Measurements from ENCODE around the gene MINDY2.
"Not testable (repeated sequence)": the region's sequence is repeated elsewhere in the genome, so short reads cannot be mapped to it uniquely, and the experiment has no call there.

MINDY2 gene

DNA sequence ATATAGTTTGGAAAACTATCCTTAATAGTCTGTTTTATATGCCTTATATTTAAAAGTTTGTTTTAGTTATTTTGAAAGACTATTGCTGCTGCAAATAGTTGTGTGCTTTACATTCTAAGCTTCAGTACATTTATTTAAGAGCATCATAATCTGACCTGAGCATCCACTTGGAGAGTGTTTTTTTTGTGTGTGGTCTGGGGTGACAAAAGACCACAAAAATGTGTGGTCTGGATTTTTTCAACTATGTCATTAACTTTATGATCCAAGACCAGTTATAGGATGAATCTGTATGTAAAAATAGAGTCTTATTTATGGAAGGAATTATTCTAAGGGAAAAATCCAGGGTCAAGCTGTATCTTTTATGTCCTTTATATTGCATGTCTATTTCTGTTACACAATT lies 85.0 kb downstream of the MINDY2 start:
- no peak overlapping the region for H3K18ac ChIP-seq (ENCODE audit: low read depth in 1 of 2, low read length in 2 of 2)
- peak; percentile 50 for DNase-seq

DNA sequence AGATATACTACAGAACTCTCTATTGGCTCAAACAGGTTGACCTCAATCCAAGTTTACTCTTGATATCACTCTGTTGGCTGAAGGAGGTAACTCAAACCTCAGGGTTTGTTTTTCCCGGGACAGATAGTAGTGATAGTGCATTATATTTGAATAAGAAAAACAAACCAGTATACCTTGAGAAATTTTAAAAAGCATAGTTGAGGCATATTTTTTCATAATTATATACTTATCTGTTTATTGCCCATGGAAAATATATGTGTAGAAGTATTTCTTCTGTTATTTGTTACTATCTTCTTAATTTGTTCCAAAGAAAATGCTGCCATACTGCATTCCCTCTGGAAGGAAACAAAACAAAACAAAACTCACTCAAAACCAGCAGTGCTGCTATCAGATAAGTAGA lies 85.5 kb downstream of the MINDY2 start:
- H3K4me1 ChIP-seq (ENCODE audit: control insufficient read depth, insufficient read depth, low read depth, low read length); H3K18ac ChIP-seq (ENCODE audit: low read depth in 1 of 2, low read length in 2 of 2); H3K4me3 ChIP-seq (ENCODE audit: insufficient read depth in 1 of 2, low read depth in 1 of 2, low read length in 2 of 2); H2BK120ac ChIP-seq (ENCODE audit: low read depth, low read length); H3K4me2 ChIP-seq (ENCODE audit: low read length, poor library complexity, severe bottlenecking); H2BK15ac ChIP-seq (ENCODE audit: low read depth, poor library complexity, severe bottlenecking); H2AFZ ChIP-seq (ENCODE audit: low read depth, low read length); DNase-seq; H3K79me1 ChIP-seq (replicated peaks; ENCODE audit: low read length, poor library complexity, severe bottlenecking); H4K8ac ChIP-seq (ENCODE audit: low read length); H4K91ac ChIP-seq (ENCODE audit: low read length); H2BK12ac ChIP-seq (ENCODE audit: low read length in 2 of 2); H3K14ac ChIP-seq (ENCODE audit: low read length in 2 of 2); H3K23ac ChIP-seq (ENCODE audit: low read length in 2 of 2); H3K27ac ChIP-seq (ENCODE audit: low read length, poor library complexity, severe bottlenecking); H2AK5ac ChIP-seq (ENCODE audit: low read length, severe bottlenecking); H3K9ac ChIP-seq (ENCODE audit: low read length); H2BK5ac ChIP-seq (ENCODE audit: low read depth, low read length, poor library complexity, severe bottlenecking); H3K9me3 ChIP-seq (ENCODE audit: control insufficient read depth, low read length); H3K27me3 ChIP-seq (ENCODE audit: control insufficient read depth in 1 of 2, insufficient read depth in 1 of 2, low read length in 2 of 2); H3K4ac ChIP-seq (ENCODE audit: low read depth in 1 of 2, low read length in 2 of 2): not testable (repeated sequence)
- no CpG with 5 or more reads among the region's 1 CpG for WGBS
- H3K36me3 ChIP-seq (ENCODE audit: control insufficient read depth in 1 of 2, insufficient read depth in 2 of 2, low read depth in 1 of 2, low read length in 2 of 2) = peaks cover 2 to 31% of the 10 kb centered on the region in 2 experiments

More for the DNA sequence above, 85.0 kb downstream of the MINDY2 start:
- H3K27ac ChIP-seq (ENCODE audit: low read length, poor library complexity, severe bottlenecking) = no peak overlapping the region
- H3K4me2 ChIP-seq (ENCODE audit: low read length, poor library complexity, severe bottlenecking) = no peak overlapping the region
- no peak overlapping the region for H3K14ac ChIP-seq (ENCODE audit: low read length in 2 of 2)
- no peak overlapping the region for H3K9ac ChIP-seq (ENCODE audit: low read length)
- H3K27me3 ChIP-seq (ENCODE audit: control insufficient read depth in 1 of 2, insufficient read depth in 1 of 2, low read length in 2 of 2) = no peaks in the 10 kb centered on the region
- H2BK15ac ChIP-seq (ENCODE audit: low read depth, poor library complexity, severe bottlenecking) = no peak overlapping the region
- H3K79me1 ChIP-seq (replicated peaks; ENCODE audit: low read length, poor library complexity, severe bottlenecking) = no peaks in the 10 kb centered on the region
- no peak overlapping the region for H3K4ac ChIP-seq (ENCODE audit: low read depth in 1 of 2, low read length in 2 of 2)
- H3K4me1 ChIP-seq (ENCODE audit: control insufficient read depth, insufficient read depth, low read depth, low read length) = peaks cover 1% of the 10 kb centered on the region
- H2BK12ac ChIP-seq (ENCODE audit: low read length in 2 of 2) = no peak overlapping the region
- no peaks in the 10 kb centered on the region for H3K9me3 ChIP-seq (ENCODE audit: control insufficient read depth, low read length)
- no peak overlapping the region for H2AFZ ChIP-seq (ENCODE audit: low read depth, low read length)
- no peak overlapping the region for H2BK120ac ChIP-seq (ENCODE audit: low read depth, low read length)
- no peak overlapping the region for H4K91ac ChIP-seq (ENCODE audit: low read length)
- H3K4me3 ChIP-seq (ENCODE audit: insufficient read depth in 1 of 2, low read depth in 1 of 2, low read length in 2 of 2) = no peak overlapping the region
- H3K23ac ChIP-seq (ENCODE audit: low read length in 2 of 2) = no peak overlapping the region
- no peak overlapping the region for H2BK5ac ChIP-seq (ENCODE audit: low read depth, low read length, poor library complexity, severe bottlenecking)
- peaks cover 2 to 34% of the 10 kb centered on the region in 2 experiments for H3K36me3 ChIP-seq (ENCODE audit: control insufficient read depth in 1 of 2, insufficient read depth in 2 of 2, low read depth in 1 of 2, low read length in 2 of 2)
- H2AK5ac ChIP-seq (ENCODE audit: low read length, severe bottlenecking) = no peak overlapping the region
- H4K8ac ChIP-seq (ENCODE audit: low read length) = no peak overlapping the region

DNA sequence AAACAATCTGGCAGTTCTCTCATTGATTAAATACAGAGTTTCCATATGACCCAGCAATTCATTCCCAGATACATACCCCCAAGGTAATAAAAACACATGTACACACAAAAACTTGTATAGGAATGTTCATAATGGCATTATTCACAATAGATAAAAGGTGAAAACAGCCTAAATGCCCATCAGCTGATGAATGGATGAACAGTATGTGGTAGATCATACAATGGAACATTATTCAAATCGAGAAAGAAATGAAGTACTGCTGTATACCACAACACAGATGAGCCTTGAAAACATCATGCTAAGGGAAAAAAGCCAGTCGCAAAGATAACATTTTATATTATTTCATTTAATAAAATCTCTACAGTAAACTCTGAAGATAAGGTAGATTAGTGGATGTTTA lies 91.2 kb downstream of the MINDY2 start:
- no peak overlapping the region for H3K4me3 ChIP-seq (ENCODE audit: insufficient read depth in 1 of 2, low read depth in 1 of 2, low read length in 2 of 2)
- H3K4me2 ChIP-seq (ENCODE audit: low read length, poor library complexity, severe bottlenecking) = no peak overlapping the region
- no peak overlapping the region for H3K9ac ChIP-seq (ENCODE audit: low read length)
- no peak overlapping the region for H4K91ac ChIP-seq (ENCODE audit: low read length)
- H3K4ac ChIP-seq (ENCODE audit: low read depth in 1 of 2, low read length in 2 of 2) = no peak overlapping the region
- no peaks in the 10 kb centered on the region for H3K9me3 ChIP-seq (ENCODE audit: control insufficient read depth, low read length)
- H3K79me1 ChIP-seq (replicated peaks; ENCODE audit: low read length, poor library complexity, severe bottlenecking) = no peaks in the 10 kb centered on the region
- no peak overlapping the region for H2AFZ ChIP-seq (ENCODE audit: low read depth, low read length)
- no peak overlapping the region for H4K8ac ChIP-seq (ENCODE audit: low read length)
- no peak overlapping the region for H3K18ac ChIP-seq (ENCODE audit: low read depth in 1 of 2, low read length in 2 of 2)
- H2AK5ac ChIP-seq (ENCODE audit: low read length, severe bottlenecking) = no peak overlapping the region
- H3K27me3 ChIP-seq (ENCODE audit: control insufficient read depth in 1 of 2, insufficient read depth in 1 of 2, low read length in 2 of 2) = no peaks in the 10 kb centered on the region
- no peak overlapping the region for H2BK5ac ChIP-seq (ENCODE audit: low read depth, low read length, poor library complexity, severe bottlenecking)
- H3K27ac ChIP-seq (ENCODE audit: low read length, poor library complexity, severe bottlenecking) = no peak overlapping the region
- no peak overlapping the region for H2BK15ac ChIP-seq (ENCODE audit: low read depth, poor library complexity, severe bottlenecking)
- no peak overlapping the region for H3K23ac ChIP-seq (ENCODE audit: low read length in 2 of 2)
- no CpG with 5 or more reads among the region's 2 CpGs for WGBS
- no peak overlapping the region for H3K14ac ChIP-seq (ENCODE audit: low read length in 2 of 2)
- DNase-seq = no peak
- H3K4me1 ChIP-seq (ENCODE audit: control insufficient read depth, insufficient read depth, low read depth, low read length) = no peaks in the 10 kb centered on the region
- H2BK120ac ChIP-seq (ENCODE audit: low read depth, low read length) = no peak overlapping the region
- H3K36me3 ChIP-seq (ENCODE audit: control insufficient read depth in 1 of 2, insufficient read depth in 2 of 2, low read depth in 1 of 2, low read length in 2 of 2) = peaks cover 0 to 7% of the 10 kb centered on the region in 2 experiments
- no peak overlapping the region for H2BK12ac ChIP-seq (ENCODE audit: low read length in 2 of 2)

DNA sequence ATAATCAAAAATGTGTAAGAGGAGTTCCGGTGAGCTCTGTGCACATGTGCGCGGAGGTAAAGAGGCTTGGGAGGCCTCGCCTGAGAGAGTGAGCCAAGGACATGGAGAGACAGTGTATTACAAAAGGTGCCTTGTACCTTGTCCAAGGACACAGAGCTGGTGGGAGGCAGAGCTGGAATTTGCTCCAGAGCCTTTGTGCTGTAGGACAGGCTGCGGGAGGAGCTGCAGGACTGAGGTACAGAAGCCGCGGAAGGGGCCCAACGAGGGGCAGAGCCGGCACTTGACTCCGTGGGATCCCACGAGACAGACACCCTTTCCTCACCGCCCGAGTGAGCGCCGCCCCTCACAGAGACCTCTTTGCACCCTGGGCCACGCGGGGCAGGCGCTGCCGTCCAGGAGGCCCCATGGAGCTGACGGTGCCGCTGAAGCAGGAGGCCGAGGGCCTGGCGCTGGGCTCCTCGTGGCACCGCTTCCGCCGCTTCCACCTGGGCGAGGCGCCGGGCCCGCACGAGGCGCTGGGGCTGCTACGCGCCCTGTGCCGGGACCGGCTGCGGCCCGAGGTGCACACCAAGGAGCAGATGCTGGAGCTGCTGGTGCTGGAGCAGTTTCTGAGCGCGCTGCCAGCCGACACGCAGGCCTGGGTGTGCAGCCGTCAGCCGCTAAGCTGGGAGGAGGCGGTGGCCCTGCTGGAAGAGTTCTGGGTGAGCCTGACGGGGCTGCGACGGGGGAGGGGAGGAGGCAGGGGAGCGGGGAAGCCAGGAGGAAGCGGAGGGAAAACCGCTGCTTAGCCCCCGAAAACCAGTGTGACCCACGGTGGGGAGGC lies 93.7 kb downstream of the MINDY2 start:
- WGBS = 46% methylated on average over 54 of the region's 54 CpGs
- H3K27ac ChIP-seq (ENCODE audit: low read length, poor library complexity, severe bottlenecking) = no peak overlapping the region
- H3K27me3 ChIP-seq (ENCODE audit: control insufficient read depth in 1 of 2, insufficient read depth in 1 of 2, low read length in 2 of 2) = no peaks in the 10 kb centered on the region

More for the DNA sequence above, 93.7 kb downstream of the MINDY2 start:
- Histone ChIP-seq H2BK12ac (ENCODE audit: low read length in 2 of 2) (peak overlapping the region in 1 of 2 experiments; percentile 18), H3K23ac (ENCODE audit: low read length in 2 of 2) (no peak overlapping the region), H3K36me3 (ENCODE audit: control insufficient read depth in 1 of 2, insufficient read depth in 2 of 2, low read depth in 1 of 2, low read length in 2 of 2) (no peaks in the 10 kb centered on the region), H3K14ac (ENCODE audit: low read length in 2 of 2) (peak overlapping the region in 1 of 2 experiments; percentile 79), H2BK120ac (ENCODE audit: low read depth, low read length) (no peak overlapping the region), H2BK15ac (ENCODE audit: low read depth, poor library complexity, severe bottlenecking) (no peak overlapping the region), H3K4ac (ENCODE audit: low read depth in 1 of 2, low read length in 2 of 2) (no peak overlapping the region), H3K4me2 (ENCODE audit: low read length, poor library complexity, severe bottlenecking) (no peak overlapping the region), H3K9ac (ENCODE audit: low read length) (peak overlapping the region; percentile 88), H3K79me1 (replicated peaks; ENCODE audit: low read length, poor library complexity, severe bottlenecking) (no peaks in the 10 kb centered on the region), H4K91ac (ENCODE audit: low read length) (no peak overlapping the region), H2BK5ac (ENCODE audit: low read depth, low read length, poor library complexity, severe bottlenecking) (no peak overlapping the region), H3K18ac (ENCODE audit: low read depth in 1 of 2, low read length in 2 of 2) (no peak overlapping the region), H4K8ac (ENCODE audit: low read length) (peak overlapping the region; percentile 66), H3K4me1 (ENCODE audit: control insufficient read depth, insufficient read depth, low read depth, low read length) (no peaks in the 10 kb centered on the region), H3K4me3 (ENCODE audit: insufficient read depth in 1 of 2, low read depth in 1 of 2, low read length in 2 of 2) (peak overlapping the region in 1 of 2 experiments; percentile 69), H2AFZ (ENCODE audit: low read depth, low read length) (peak overlapping the region; percentile 19), H3K9me3 (ENCODE audit: control insufficient read depth, low read length) (no peaks in the 10 kb centered on the region), H2AK5ac (ENCODE audit: low read length, severe bottlenecking) (no peak overlapping the region)
- DNase-seq = no peak

All from mesenchymal stem cell (in vitro differentiated cells and primary cell).